WI38 (cell line): ENCODE results near the gene VASH2.
"Not testable (repeated sequence)": the region's sequence is repeated elsewhere in the genome, so short reads cannot be mapped to it uniquely, and the experiment has no call there.

Source experiments
- H3K4me3 ChIP-seq: 2 replicates; pipeline ENCODE4 v1.5.1; 2011; ENCODE audit warnings: low read depth, mild to moderate bottlenecking, control low read depth, low read length
- CTCF ChIP-seq: IDR thresholded peaks from 2 replicates; pipeline ENCODE4 v1.5.1; 2012; ENCODE audit warnings: low read depth, mild to moderate bottlenecking, control low read depth, low read length

VASH2 gene

GRCh38 chr1:212950243-212951125, at the start of gene VASH2:
TSS of gene VASH2 (plus strand) at chr1:212950541. CDS start at chr1:212951543, 1,002 bp downstream.
- no peak for TF ChIP-seq CTCF
- H3K4me3 ChIP-seq: peak within 1 kb of the TSS; percentile 60

GRCh38 chr1:212901290-212901689, 49.1 kb upstream of the VASH2 start:
- H3K4me3 ChIP-seq: no peak overlapping the region
- no peak for TF ChIP-seq CTCF

- no peak overlapping the region for H3K4me3 ChIP-seq
- no peak for TF ChIP-seq CTCF
Observed at GRCh38 chr1:212902054-212902453, 48.3 kb upstream of the VASH2 start.

- TF ChIP-seq CTCF: no peak
- H3K4me3 ChIP-seq: no peak overlapping the region
Observed at GRCh38 chr1:212903664-212904063, 46.7 kb upstream of the VASH2 start.

- not testable (repeated sequence) for H3K4me3 ChIP-seq
Observed at GRCh38 chr1:212908071-212908470, 42.3 kb upstream of the VASH2 start.

- no peak overlapping the region for H3K4me3 ChIP-seq
- no peak for TF ChIP-seq CTCF
Observed at GRCh38 chr1:212908971-212909370, 41.4 kb upstream of the VASH2 start.

GRCh38 chr1:212909652-212910063, 40.7 kb upstream of the VASH2 start:
- no peak for TF ChIP-seq CTCF
- no peak overlapping the region for H3K4me3 ChIP-seq

- H3K4me3 ChIP-seq: not testable (repeated sequence)
Observed at GRCh38 chr1:212910213-212910612, 40.1 kb upstream of the VASH2 start.

- H3K4me3 ChIP-seq: not testable (repeated sequence)
Observed at GRCh38 chr1:212913638-212914037, 36.7 kb upstream of the VASH2 start.

- H3K4me3 ChIP-seq: not testable (repeated sequence)
Observed at GRCh38 chr1:212914110-212914509, 36.2 kb upstream of the VASH2 start.
